BJ (cell line): ENCODE results near the gene LRRIQ4. TPM values are rescaled to one million over a fixed set of nuclear protein-coding genes. Genes with fewer than 3 reads are reported as not detected.

Experiments
- CTCF ChIA-PET: fragments of 350-600 bp; formaldehyde crosslinking; extraction: SDS; loops from one replicate; lab custom pipeline; 2021; ENCODE audit warnings: antibody characterized with exemption, inconsistent platforms; lab: Yijun Ruan, JAX
- POLR2A ChIA-PET: fragments of 300-600 bp; sonication (Branson Sonifier 250); formaldehyde crosslinking; extraction: SDS; loops from one replicate; lab custom pipeline; 2021; ENCODE audit warnings: antibody characterized with exemption; lab: Charles Lee
- DNase-seq: peaks from one replicate; pipeline ENCODE4 v3.0.0-alpha.2; 2011; ENCODE audit warnings: low read depth
- H3K27me3 ChIP-seq: 2 replicates; pipeline ENCODE4 v1.6.0; 2011; ENCODE audit warnings: low read length; ENCODE audit not compliant: control insufficient read depth, insufficient read depth
- H3K36me3 ChIP-seq: 2 replicates; pipeline ENCODE4 v1.5.1; 2011; ENCODE audit warnings: low read length; ENCODE audit not compliant: control insufficient read depth, insufficient read depth
- H3K4me3 ChIP-seq: 2 replicates; pipeline ENCODE4 v1.5.1; 2011; ENCODE audit warnings: low read depth, mild to moderate bottlenecking, control low read depth, low read length
- CTCF ChIP-seq: IDR thresholded peaks from 2 replicates; pipeline ENCODE4 v1.5.1; 2011; ENCODE audit warnings: low read depth, mild to moderate bottlenecking, control low read depth, inconsistent platforms, low read length, moderate library complexity; ENCODE audit not compliant: insufficient read depth
- polyA plus RNA-seq: library from polyadenylated mRNA; depleted of rRNA; stranded (reverse); fragments of >200 nt; gene quantifications from 2 replicates; pipeline ENCODE4 v1.2.3, GENCODE V29; 2011

The LRRIQ4 gene
- polyA plus RNA-seq, 1 experiment = not detected

- CTCF ChIA-PET = no interaction called here
- H3K27me3 ChIP-seq = no peaks in the 10 kb centered on the region
- no peak for TF ChIP-seq CTCF
- no peaks in the 10 kb centered on the region for H3K36me3 ChIP-seq
- DNase-seq = no peak
- no peak overlapping the region for H3K4me3 ChIP-seq
- POLR2A ChIA-PET = no interaction called here
Observed at GRCh38 chr3:169835533-169835932, 22.9 kb downstream of the LRRIQ4 start.

GRCh38 chr3:169836078-169836941 lies 23.6 kb downstream of the LRRIQ4 start:
- H3K27me3 ChIP-seq = no peaks in the 10 kb centered on the region
- TF ChIP-seq CTCF = no peak
- no peak overlapping the region for H3K4me3 ChIP-seq
- POLR2A ChIA-PET = no interaction called here
- H3K36me3 ChIP-seq = no peaks in the 10 kb centered on the region
- DNase-seq = no peak
- CTCF ChIA-PET = no interaction called here

- Histone ChIP-seq H3K36me3 (no peaks in the 10 kb centered on the region), H3K27me3 (no peaks in the 10 kb centered on the region), H3K4me3 (no peak overlapping the region)
- CTCF ChIA-PET = no interaction called here
- POLR2A ChIA-PET = no interaction called here
- TF ChIP-seq CTCF = no peak
- no peak for DNase-seq
Observed at GRCh38 chr3:169836942-169837275, 24.2 kb downstream of the LRRIQ4 start.

- POLR2A ChIA-PET = no interaction called here
- no peak for TF ChIP-seq CTCF
- CTCF ChIA-PET = interaction anchor here (1.7 kb wide), 1 partner anchor 9 kb away, joined by 4 read pairs; no protein-coding TSS in a partner anchor
- Histone ChIP-seq H3K4me3 (no peak overlapping the region), H3K27me3 (no peaks in the 10 kb centered on the region), H3K36me3 (no peaks in the 10 kb centered on the region)
- DNase-seq = no peak
Observed at GRCh38 chr3:169838511-169839030, 25.9 kb downstream of the LRRIQ4 start.

- H3K36me3 ChIP-seq = no peaks in the 10 kb centered on the region
- no peak overlapping the region for H3K4me3 ChIP-seq
- TF ChIP-seq CTCF = no peak
- no peaks in the 10 kb centered on the region for H3K27me3 ChIP-seq
- ChIA-PET CTCF (interaction anchor here (0.8 kb wide), 1 partner anchor 11 kb away, joined by 3 read pairs; no protein-coding TSS in a partner anchor), POLR2A (no interaction called here)
- DNase-seq = no peak
Observed at GRCh38 chr3:169841171-169841570, 28.5 kb downstream of the LRRIQ4 start.
